KG1 (cell line): ENCODE measurements around the gene PRF1.
"Not testable (repeated sequence)": the region's sequence is repeated elsewhere in the genome, so short reads cannot be mapped to it uniquely, and the experiment has no call there.

Experiments
- DNase-seq: peaks from one replicate; lab custom pipeline; 2025; lab: John Stamatoyannopoulos, UW

Gene PRF1

GRCh38 chr10:70593513-70593890 lies 9.0 kb downstream of the PRF1 start:
- DNase-seq: no peak

- peak; percentile 35 for DNase-seq
These were observed 9.6 kb downstream of the PRF1 start for GRCh38 chr10:70592746-70593512.

GRCh38 chr10:70592186-70592735 lies 10.3 kb downstream of the PRF1 start:
- no peak for DNase-seq

- DNase-seq: no peak
These were observed 11.7 kb downstream of the PRF1 start for GRCh38 chr10:70590655-70591416.

GRCh38 chr10:70589762-70590654 lies 12.5 kb downstream of the PRF1 start:
- DNase-seq: no peak

- no peak for DNase-seq
These were observed 13.5 kb downstream of the PRF1 start for GRCh38 chr10:70588859-70589570.

GRCh38 chr10:70588255-70588654 lies 14.3 kb downstream of the PRF1 start:
- no peak for DNase-seq

- DNase-seq: no peak
These were observed 15.4 kb downstream of the PRF1 start for GRCh38 chr10:70587045-70587658.

- DNase-seq: no peak
These were observed 16.1 kb downstream of the PRF1 start for GRCh38 chr10:70586348-70586930.

GRCh38 chr10:70585578-70586169 lies 16.9 kb downstream of the PRF1 start:
- DNase-seq: no peak

GRCh38 chr10:70584909-70585544 lies 17.5 kb downstream of the PRF1 start:
- DNase-seq: no peak

- no peak for DNase-seq
These were observed 18.2 kb downstream of the PRF1 start for GRCh38 chr10:70584366-70584765.

- DNase-seq: no peak
These were observed 18.9 kb downstream of the PRF1 start for GRCh38 chr10:70583669-70584037.

GRCh38 chr10:70582793-70583668 lies 19.5 kb downstream of the PRF1 start:
- DNase-seq: no peak

GRCh38 chr10:70581176-70581575 lies 21.4 kb downstream of the PRF1 start:
- not testable (repeated sequence) for DNase-seq

- DNase-seq: no peak
These were observed 23.1 kb downstream of the PRF1 start for GRCh38 chr10:70579234-70580002.

- DNase-seq: no peak
These were observed 24.1 kb downstream of the PRF1 start for GRCh38 chr10:70578371-70578947.
